Trophoblast cell (in vitro differentiated cells and primary cell): Measurements from ENCODE around the gene GGTA1.

Experiments used
- DNase-seq, 2 donors: peaks; one replicate each; pipeline ENCODE4 v3.0.0-alpha.2; 2016
- H2AFZ ChIP-seq: 2 replicates; pipeline ENCODE4 v1.6.1; 2013; ENCODE audit warnings: low read length, moderate library complexity, mild to moderate bottlenecking; ENCODE audit not compliant: insufficient read depth, poor library complexity
- H2AK5ac ChIP-seq: 2 replicates; pipeline ENCODE4 v1.6.1; 2013; ENCODE audit warnings: mild to moderate bottlenecking, low read length
- H2BK120ac ChIP-seq: 2 replicates; pipeline ENCODE4 v1.6.1; 2013; ENCODE audit warnings: low read length, mild to moderate bottlenecking, moderate library complexity; ENCODE audit not compliant: insufficient read depth, poor library complexity
- H2BK12ac ChIP-seq: 2 replicates; pipeline ENCODE4 v1.6.1; 2013; ENCODE audit warnings: mild to moderate bottlenecking, low read length, moderate library complexity
- H2BK5ac ChIP-seq: 2 replicates; pipeline ENCODE4 v1.6.1; 2013; ENCODE audit warnings: low read length, low read depth, moderate library complexity, mild to moderate bottlenecking; ENCODE audit not compliant: poor library complexity
- H3K14ac ChIP-seq: 2 replicates; pipeline ENCODE4 v1.6.1; 2013; ENCODE audit warnings: mild to moderate bottlenecking, low read length
- H3K18ac ChIP-seq: 2 replicates; pipeline ENCODE4 v1.6.1; 2013; ENCODE audit warnings: mild to moderate bottlenecking, low read length
- H3K23ac ChIP-seq: 2 replicates; pipeline ENCODE4 v1.6.1; 2013; ENCODE audit warnings: low read length
- H3K27ac ChIP-seq: 2 replicates; pipeline ENCODE4 v1.5.1; 2013; ENCODE audit warnings: low read depth, mild to moderate bottlenecking, inconsistent platforms, low read length, moderate library complexity
- H3K27me3 ChIP-seq: 2 replicates; pipeline ENCODE4 v1.6.1; 2013; ENCODE audit warnings: inconsistent platforms, mild to moderate bottlenecking, low read length, moderate library complexity; ENCODE audit not compliant: insufficient read depth
- H3K36me3 ChIP-seq, 2 experiments: 1 replicate in 1 of 2; 2 replicates in 1 of 2; pipeline ENCODE4 v1.6.1; 2013; ENCODE audit warnings: low read length in 2 of 2, mild to moderate bottlenecking in 2 of 2, moderate library complexity in 1 of 2; ENCODE audit not compliant: insufficient read depth in 2 of 2, control insufficient read depth in 1 of 2
- H3K4ac ChIP-seq: 2 replicates; pipeline ENCODE4 v1.6.1; 2013; ENCODE audit warnings: low read depth, mild to moderate bottlenecking, low read length, moderate library complexity
- H3K4me1 ChIP-seq, 2 experiments: 1 replicate in 1 of 2; 2 replicates in 1 of 2; pipeline ENCODE4 v1.6.1; 2013; ENCODE audit warnings: low read length in 2 of 2, mild to moderate bottlenecking in 2 of 2, moderate library complexity in 1 of 2; ENCODE audit not compliant: insufficient read depth in 2 of 2, control insufficient read depth in 1 of 2
- H3K4me2 ChIP-seq: 2 replicates; pipeline ENCODE4 v1.6.1; 2013; ENCODE audit warnings: inconsistent platforms, mild to moderate bottlenecking, low read length, moderate library complexity
- H3K4me3 ChIP-seq: 2 replicates; pipeline ENCODE4 v1.5.1; 2013; ENCODE audit warnings: mild to moderate bottlenecking, low read depth, low read length, inconsistent platforms
- H3K79me1 ChIP-seq: one replicate; pipeline ENCODE4 v1.6.1; 2013; ENCODE audit warnings: low read length
- H3K79me2 ChIP-seq: 2 replicates; pipeline ENCODE4 v1.6.1; 2013; ENCODE audit warnings: low read length, mild to moderate bottlenecking; ENCODE audit not compliant: control insufficient read depth, insufficient read depth, poor library complexity
- H3K9ac ChIP-seq: 2 replicates; pipeline ENCODE4 v1.6.1; 2013; ENCODE audit warnings: mild to moderate bottlenecking, low read length
- H3K9me3 ChIP-seq: 2 replicates; pipeline ENCODE4 v1.6.1; 2013; ENCODE audit warnings: low read depth, mild to moderate bottlenecking, control low read depth, inconsistent platforms, low read length; ENCODE audit not compliant: insufficient read depth
- H4K12ac ChIP-seq: 2 replicates; pipeline ENCODE4 v1.6.1; 2013; ENCODE audit warnings: low read depth, mild to moderate bottlenecking, low read length, moderate library complexity
- H4K8ac ChIP-seq: 2 replicates; pipeline ENCODE4 v1.6.1; 2013; ENCODE audit warnings: low read depth, mild to moderate bottlenecking, low read length, moderate library complexity
- H4K91ac ChIP-seq: one replicate; pipeline ENCODE4 v1.6.1; 2013; ENCODE audit warnings: low read depth, mild to moderate bottlenecking, low read length, moderate library complexity
- WGBS: extraction: QIAGEN DNeasy Blood & Tissue Kit; methylation state at CpG from one replicate; pipeline ENCODE4 v1.1.7; 2013; ENCODE audit warnings: missing lambda C conversion rate; ENCODE audit not compliant: insufficient read length, insufficient coverage; ENCODE audit errors: extremely low coverage; 5-methylcytosine and 5-hydroxymethylcytosine counted together

Gene GGTA1

GRCh38 chr9:121486043-121486442, 13.6 kb downstream of the GGTA1 start:
- Histone ChIP-seq H3K4ac (no peak overlapping the region), H3K27ac (no peak overlapping the region), H3K23ac (no peak overlapping the region), H3K79me2 (no peaks in the 10 kb centered on the region), H3K9me3 (no peaks in the 10 kb centered on the region), H4K12ac (no peak overlapping the region), H3K4me2 (no peak overlapping the region), H3K36me3 (no peaks in the 10 kb centered on the region), H3K4me3 (no peak overlapping the region), H2BK12ac (no peak overlapping the region), H3K4me1 (peaks cover 17 to 19% of the 10 kb centered on the region in 2 experiments), H3K27me3 (no peaks in the 10 kb centered on the region), H4K91ac (peak overlapping the region; percentile 25), H3K14ac (no peak overlapping the region), H3K18ac (no peak overlapping the region), H2AK5ac (no peak overlapping the region), H2AFZ (no peak overlapping the region), H4K8ac (no peak overlapping the region), H3K79me1 (no peaks in the 10 kb centered on the region), H3K9ac (no peak overlapping the region), H2BK5ac (no peak overlapping the region), H2BK120ac (no peak overlapping the region)
- no peak for DNase-seq
- WGBS = no CpG with 5 or more reads among the region's 4 CpGs

- Histone ChIP-seq H4K8ac (no peak overlapping the region), H4K12ac (no peak overlapping the region), H3K4me2 (no peak overlapping the region), H3K79me2 (no peaks in the 10 kb centered on the region), H3K14ac (no peak overlapping the region), H2AK5ac (no peak overlapping the region), H2AFZ (no peak overlapping the region), H3K9me3 (no peaks in the 10 kb centered on the region), H3K4ac (no peak overlapping the region), H3K4me3 (no peak overlapping the region), H4K91ac (no peak overlapping the region), H2BK120ac (no peak overlapping the region), H3K9ac (no peak overlapping the region), H3K79me1 (no peaks in the 10 kb centered on the region), H3K4me1 (peaks cover 17 to 19% of the 10 kb centered on the region in 2 experiments), H3K23ac (no peak overlapping the region), H3K36me3 (no peaks in the 10 kb centered on the region), H3K18ac (no peak overlapping the region), H3K27me3 (no peaks in the 10 kb centered on the region), H3K27ac (peak overlapping the region; percentile 41), H2BK12ac (no peak overlapping the region), H2BK5ac (no peak overlapping the region)
- DNase-seq = no peak
- no CpG with 5 or more reads among the region's 4 CpGs for WGBS
These were observed 14.0 kb downstream of the GGTA1 start for GRCh38 chr9:121485623-121486022.

GRCh38 chr9:121484651-121485446, 14.8 kb downstream of the GGTA1 start:
- no peak overlapping the region for H2BK5ac ChIP-seq
- peak overlapping the region; percentile 41 for H3K27ac ChIP-seq
- no peaks in the 10 kb centered on the region for H3K79me1 ChIP-seq
- H3K4me1 ChIP-seq = peaks cover 17 to 19% of the 10 kb centered on the region in 2 experiments
- H3K27me3 ChIP-seq = no peaks in the 10 kb centered on the region
- no peak overlapping the region for H2BK12ac ChIP-seq
- H3K23ac ChIP-seq = no peak overlapping the region
- peak overlapping the region; percentile 36 for H3K14ac ChIP-seq
- H4K91ac ChIP-seq = no peak overlapping the region
- H2AK5ac ChIP-seq = peak overlapping the region; percentile 53
- no peak overlapping the region for H3K4me3 ChIP-seq
- no CpG with 5 or more reads among the region's 11 CpGs for WGBS
- H3K9me3 ChIP-seq = no peaks in the 10 kb centered on the region
- H3K18ac ChIP-seq = no peak overlapping the region
- no peak overlapping the region for H3K4ac ChIP-seq
- no peak overlapping the region for H3K9ac ChIP-seq
- H2BK120ac ChIP-seq = no peak overlapping the region
- no peaks in the 10 kb centered on the region for H3K79me2 ChIP-seq
- H4K8ac ChIP-seq = no peak overlapping the region
- H3K4me2 ChIP-seq = no peak overlapping the region
- no peak for DNase-seq
- no peak overlapping the region for H4K12ac ChIP-seq
- H3K36me3 ChIP-seq = no peaks in the 10 kb centered on the region
- peak overlapping the region; percentile 35 for H2AFZ ChIP-seq

GRCh38 chr9:121483473-121484031, 16.1 kb downstream of the GGTA1 start:
- no CpG with 5 or more reads among the region's 7 CpGs for WGBS

More at GRCh38 chr9:121483473-121484031, 16.1 kb downstream of the GGTA1 start:
- no peak overlapping the region for H2BK5ac ChIP-seq
- no peak overlapping the region for H3K4me2 ChIP-seq
- no peak overlapping the region for H2BK12ac ChIP-seq
- no peak overlapping the region for H3K14ac ChIP-seq
- no peaks in the 10 kb centered on the region for H3K27me3 ChIP-seq
- H3K27ac ChIP-seq = no peak overlapping the region
- H2BK120ac ChIP-seq = no peak overlapping the region
- no peaks in the 10 kb centered on the region for H3K9me3 ChIP-seq
- no peak overlapping the region for H4K91ac ChIP-seq
- no peak overlapping the region for H3K18ac ChIP-seq
- H3K4me1 ChIP-seq = peaks cover 21 to 24% of the 10 kb centered on the region in 2 experiments
- H3K36me3 ChIP-seq = no peaks in the 10 kb centered on the region
- H2AFZ ChIP-seq = no peak overlapping the region
- H3K4me3 ChIP-seq = no peak overlapping the region
- no peak overlapping the region for H4K8ac ChIP-seq
- no peaks in the 10 kb centered on the region for H3K79me2 ChIP-seq
- H4K12ac ChIP-seq = no peak overlapping the region
- no peak overlapping the region for H3K9ac ChIP-seq
- H2AK5ac ChIP-seq = no peak overlapping the region
- no peak for DNase-seq
- H3K4ac ChIP-seq = no peak overlapping the region
- no peak overlapping the region for H3K23ac ChIP-seq
- no peaks in the 10 kb centered on the region for H3K79me1 ChIP-seq
